ENCODE measurements around the gene EI24. TPM values are rescaled to one million over a fixed set of nuclear protein-coding genes. Genes with fewer than 3 reads are reported as not detected.

Gene EI24
- total and polyA plus RNA-seq, 9 of the 15 experiments (the other 6 are each of a cell fraction or from before 2014, with no cell fraction given): 50.4 to 260 (median 168) TPM

DNA sequence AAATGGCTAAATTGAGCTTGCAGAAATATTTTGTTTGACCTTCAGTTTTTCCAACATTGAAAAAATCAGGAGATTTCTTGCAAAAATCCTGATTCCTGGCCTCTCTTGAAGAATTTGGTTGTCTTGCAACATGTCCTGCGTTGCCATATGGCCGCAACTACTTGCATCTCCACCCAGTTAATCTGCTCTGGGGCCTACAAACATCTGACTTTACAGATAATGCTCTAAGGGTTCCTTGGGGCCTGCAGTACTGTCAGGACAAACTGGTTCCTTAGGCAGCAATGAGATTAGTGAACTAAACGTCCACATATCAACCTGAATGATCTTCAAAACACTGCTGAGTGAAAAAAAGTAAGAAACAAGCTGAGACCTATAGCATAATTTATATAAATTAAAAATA lies 36.6 kb upstream of the EI24 start (continued):
- TF ChIP-seq, protein P1, sequence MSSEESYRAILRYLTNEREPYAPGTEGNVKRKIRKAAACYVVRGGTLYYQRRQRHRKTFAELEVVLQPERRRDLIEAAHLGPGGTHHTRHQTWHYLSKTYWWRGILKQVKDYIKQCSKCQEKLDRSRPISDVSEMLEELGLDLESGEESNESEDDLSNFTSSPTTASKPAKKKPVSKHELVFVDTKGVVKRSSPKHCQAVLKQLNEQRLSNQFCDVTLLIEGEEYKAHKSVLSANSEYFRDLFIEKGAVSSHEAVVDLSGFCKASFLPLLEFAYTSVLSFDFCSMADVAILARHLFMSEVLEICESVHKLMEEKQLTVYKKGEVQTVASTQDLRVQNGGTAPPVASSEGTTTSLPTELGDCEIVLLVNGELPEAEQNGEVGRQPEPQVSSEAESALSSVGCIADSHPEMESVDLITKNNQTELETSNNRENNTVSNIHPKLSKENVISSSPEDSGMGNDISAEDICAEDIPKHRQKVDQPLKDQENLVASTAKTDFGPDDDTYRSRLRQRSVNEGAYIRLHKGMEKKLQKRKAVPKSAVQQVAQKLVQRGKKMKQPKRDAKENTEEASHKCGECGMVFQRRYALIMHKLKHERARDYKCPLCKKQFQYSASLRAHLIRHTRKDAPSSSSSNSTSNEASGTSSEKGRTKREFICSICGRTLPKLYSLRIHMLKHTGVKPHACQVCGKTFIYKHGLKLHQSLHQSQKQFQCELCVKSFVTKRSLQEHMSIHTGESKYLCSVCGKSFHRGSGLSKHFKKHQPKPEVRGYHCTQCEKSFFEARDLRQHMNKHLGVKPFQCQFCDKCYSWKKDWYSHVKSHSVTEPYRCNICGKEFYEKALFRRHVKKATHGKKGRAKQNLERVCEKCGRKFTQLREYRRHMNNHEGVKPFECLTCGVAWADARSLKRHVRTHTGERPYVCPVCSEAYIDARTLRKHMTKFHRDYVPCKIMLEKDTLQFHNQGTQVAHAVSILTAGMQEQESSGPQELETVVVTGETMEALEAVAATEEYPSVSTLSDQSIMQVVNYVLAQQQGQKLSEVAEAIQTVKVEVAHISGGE (CRISPR knock-in tag; IDR thresholded peaks at IDR 0.05): no peak
- TF ChIP-seq RFX1 (IDR thresholded peaks at IDR 0.05) (peak; percentile 52), ZZZ3 (IDR thresholded peaks at IDR 0.05) (no peak), DDX20 (tag; IDR thresholded peaks at IDR 0.05; ENCODE audit: low read depth) (no peak), ZFX (CRISPR knock-in tag; IDR thresholded peaks at IDR 0.05) (peak; percentile 51), SREBF1 (IDR thresholded peaks at IDR 0.05; ENCODE audit: borderline replicate concordance, low read depth, low read length) (no peak), HNRNPH1 (optimal IDR thresholded peaks at IDR 0.05; ENCODE audit: low read depth, low read length) (no peak), ZEB2 (IDR thresholded peaks at IDR 0.05) (peak; percentile 55; the same call in 1 of the 2 replicates), ATF7 (IDR thresholded peaks at IDR 0.05) (no peak; the same call in 1 of the 2 replicates), ZBTB7A (IDR thresholded peaks at IDR 0.05; ENCODE audit: borderline replicate concordance, control insufficient read depth, low read depth, low read length) (no peak), SRSF1 (IDR thresholded peaks at IDR 0.05; ENCODE audit: low read depth, low read length) (no peak)
- TF ChIP-seq, protein P2, sequence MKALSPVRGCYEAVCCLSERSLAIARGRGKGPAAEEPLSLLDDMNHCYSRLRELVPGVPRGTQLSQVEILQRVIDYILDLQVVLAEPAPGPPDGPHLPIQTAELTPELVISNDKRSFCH (CRISPR knock-in tag; IDR thresholded peaks at IDR 0.05): no peak
- TF ChIP-seq, protein P2 (tag; IDR thresholded peaks at IDR 0.05): no peak
- TF ChIP-seq, protein P3, sequence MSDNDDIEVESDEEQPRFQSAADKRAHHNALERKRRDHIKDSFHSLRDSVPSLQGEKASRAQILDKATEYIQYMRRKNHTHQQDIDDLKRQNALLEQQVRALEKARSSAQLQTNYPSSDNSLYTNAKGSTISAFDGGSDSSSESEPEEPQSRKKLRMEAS (CRISPR knock-in tag; IDR thresholded peaks at IDR 0.05): no peak
- TF ChIP-seq, protein P4, sequence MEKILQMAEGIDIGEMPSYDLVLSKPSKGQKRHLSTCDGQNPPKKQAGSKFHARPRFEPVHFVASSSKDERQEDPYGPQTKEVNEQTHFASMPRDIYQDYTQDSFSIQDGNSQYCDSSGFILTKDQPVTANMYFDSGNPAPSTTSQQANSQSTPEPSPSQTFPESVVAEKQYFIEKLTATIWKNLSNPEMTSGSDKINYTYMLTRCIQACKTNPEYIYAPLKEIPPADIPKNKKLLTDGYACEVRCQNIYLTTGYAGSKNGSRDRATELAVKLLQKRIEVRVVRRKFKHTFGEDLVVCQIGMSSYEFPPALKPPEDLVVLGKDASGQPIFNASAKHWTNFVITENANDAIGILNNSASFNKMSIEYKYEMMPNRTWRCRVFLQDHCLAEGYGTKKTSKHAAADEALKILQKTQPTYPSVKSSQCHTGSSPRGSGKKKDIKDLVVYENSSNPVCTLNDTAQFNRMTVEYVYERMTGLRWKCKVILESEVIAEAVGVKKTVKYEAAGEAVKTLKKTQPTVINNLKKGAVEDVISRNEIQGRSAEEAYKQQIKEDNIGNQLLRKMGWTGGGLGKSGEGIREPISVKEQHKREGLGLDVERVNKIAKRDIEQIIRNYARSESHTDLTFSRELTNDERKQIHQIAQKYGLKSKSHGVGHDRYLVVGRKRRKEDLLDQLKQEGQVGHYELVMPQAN (IDR thresholded peaks at IDR 0.05; ENCODE audit: borderline replicate concordance): no peak
- TF ChIP-seq, protein P5, sequence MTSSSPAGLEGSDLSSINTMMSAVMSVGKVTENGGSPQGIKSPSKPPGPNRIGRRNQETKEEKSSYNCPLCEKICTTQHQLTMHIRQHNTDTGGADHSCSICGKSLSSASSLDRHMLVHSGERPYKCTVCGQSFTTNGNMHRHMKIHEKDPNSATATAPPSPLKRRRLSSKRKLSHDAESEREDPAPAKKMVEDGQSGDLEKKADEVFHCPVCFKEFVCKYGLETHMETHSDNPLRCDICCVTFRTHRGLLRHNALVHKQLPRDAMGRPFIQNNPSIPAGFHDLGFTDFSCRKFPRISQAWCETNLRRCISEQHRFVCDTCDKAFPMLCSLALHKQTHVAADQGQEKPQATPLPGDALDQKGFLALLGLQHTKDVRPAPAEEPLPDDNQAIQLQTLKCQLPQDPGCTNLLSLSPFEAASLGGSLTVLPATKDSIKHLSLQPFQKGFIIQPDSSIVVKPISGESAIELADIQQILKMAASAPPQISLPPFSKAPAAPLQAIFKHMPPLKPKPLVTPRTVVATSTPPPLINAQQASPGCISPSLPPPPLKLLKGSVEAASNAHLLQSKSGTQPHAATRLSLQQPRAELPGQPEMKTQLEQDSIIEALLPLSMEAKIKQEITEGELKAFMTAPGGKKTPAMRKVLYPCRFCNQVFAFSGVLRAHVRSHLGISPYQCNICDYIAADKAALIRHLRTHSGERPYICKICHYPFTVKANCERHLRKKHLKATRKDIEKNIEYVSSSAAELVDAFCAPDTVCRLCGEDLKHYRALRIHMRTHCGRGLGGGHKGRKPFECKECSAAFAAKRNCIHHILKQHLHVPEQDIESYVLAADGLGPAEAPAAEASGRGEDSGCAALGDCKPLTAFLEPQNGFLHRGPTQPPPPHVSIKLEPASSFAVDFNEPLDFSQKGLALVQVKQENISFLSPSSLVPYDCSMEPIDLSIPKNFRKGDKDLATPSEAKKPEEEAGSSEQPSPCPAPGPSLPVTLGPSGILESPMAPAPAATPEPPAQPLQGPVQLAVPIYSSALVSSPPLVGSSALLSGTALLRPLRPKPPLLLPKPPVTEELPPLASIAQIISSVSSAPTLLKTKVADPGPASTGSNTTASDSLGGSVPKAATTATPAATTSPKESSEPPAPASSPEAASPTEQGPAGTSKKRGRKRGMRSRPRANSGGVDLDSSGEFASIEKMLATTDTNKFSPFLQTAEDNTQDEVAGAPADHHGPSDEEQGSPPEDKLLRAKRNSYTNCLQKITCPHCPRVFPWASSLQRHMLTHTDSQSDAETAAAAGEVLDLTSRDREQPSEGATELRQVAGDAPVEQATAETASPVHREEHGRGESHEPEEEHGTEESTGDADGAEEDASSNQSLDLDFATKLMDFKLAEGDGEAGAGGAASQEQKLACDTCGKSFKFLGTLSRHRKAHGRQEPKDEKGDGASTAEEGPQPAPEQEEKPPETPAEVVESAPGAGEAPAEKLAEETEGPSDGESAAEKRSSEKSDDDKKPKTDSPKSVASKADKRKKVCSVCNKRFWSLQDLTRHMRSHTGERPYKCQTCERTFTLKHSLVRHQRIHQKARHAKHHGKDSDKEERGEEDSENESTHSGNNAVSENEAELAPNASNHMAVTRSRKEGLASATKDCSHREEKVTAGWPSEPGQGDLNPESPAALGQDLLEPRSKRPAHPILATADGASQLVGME (CRISPR knock-in tag; IDR thresholded peaks at IDR 0.05): no peak
